Right renal cortex interstitium (tissue), 3 donors: ENCODE results near the gene MGLL. TPM values are rescaled to one million over a fixed set of nuclear protein-coding genes. Genes with fewer than 3 reads are reported as not detected.

Experiments
- DNase-seq, 3 donors: peaks; one replicate each; pipeline ENCODE4 v3.0.0-alpha.2; 2013; ENCODE audit warnings: low read depth in 3 of 3, low spot score in 2 of 3
- polyA plus RNA-seq, 3 donors: library from polyadenylated mRNA; unstranded; fragments of 120-200 nt; gene quantifications; one replicate each; pipeline ENCODE4 v1.2.1, GENCODE V29; 2013; ENCODE audit not compliant: insufficient read length in 3 of 3

MGLL gene
- polyA plus RNA-seq, 3 donors, result 21.8 to 24.9 (median 23.0) TPM

GRCh38 chr3:127640042-127640355, 182.3 kb downstream of the MGLL start:
- no peak for DNase-seq

GRCh38 chr3:127639173-127640041, 182.9 kb downstream of the MGLL start:
- no peak for DNase-seq

Other genes with a start within 250 kb of the MGLL start
- 10 to 100 TPM; 25.8 to 36.8 (median 33.5) TPM for gene TPRA1, start 231.8 kb downstream of the MGLL start, polyA plus RNA-seq
- 10 to 100 TPM; 58.1 to 62.0 (median 58.4) TPM for gene MCM2, start 224.1 kb downstream of the MGLL start, polyA plus RNA-seq
- gene PODXL2, start 193.3 kb downstream of the MGLL start, polyA plus RNA-seq, result 10 to 100 TPM; 46.1 to 52.5 (median 48.9) TPM
- gene ABTB1, start 149.6 kb downstream of the MGLL start, polyA plus RNA-seq, result 10 to 100 TPM; 17.8 to 18.1 (median 17.8) TPM
- 1 to 10 TPM in 2 of 3 donors, under 1 TPM in 1; 0.91 to 1.9 (median 1.7) TPM for gene KBTBD12, start 92.7 kb upstream of the MGLL start, polyA plus RNA-seq
- gene SEC61A1, start 229.9 kb upstream of the MGLL start, polyA plus RNA-seq, result 100 to 1,000 TPM; 169 to 176 (median 173) TPM